ENCODE data around the gene PTPN9. TPM values are rescaled to one million over a fixed set of nuclear protein-coding genes. Genes with fewer than 3 reads are reported as not detected.
"Not testable (repeated sequence)": the region's sequence is repeated elsewhere in the genome, so short reads cannot be mapped to it uniquely, and the experiment has no call there.

Gene PTPN9
- total RNA-seq, 1 donor from 2014 or later = 20.5 TPM

GRCh38 chr15:75532413-75533250 is 46.5 kb downstream of the PTPN9 start:
- no peak for DNase-seq (ENCODE audit: low spot score)

- no peak for DNase-seq (ENCODE audit: low spot score)
Observed at GRCh38 chr15:75531041-75531450, 48.1 kb downstream of the PTPN9 start.

- no peak for DNase-seq (ENCODE audit: low spot score)
Observed at GRCh38 chr15:75530169-75530568, 48.9 kb downstream of the PTPN9 start.

GRCh38 chr15:75525756-75526155 is 53.4 kb downstream of the PTPN9 start:
- not testable (repeated sequence) for DNase-seq (ENCODE audit: low spot score)

DNA sequence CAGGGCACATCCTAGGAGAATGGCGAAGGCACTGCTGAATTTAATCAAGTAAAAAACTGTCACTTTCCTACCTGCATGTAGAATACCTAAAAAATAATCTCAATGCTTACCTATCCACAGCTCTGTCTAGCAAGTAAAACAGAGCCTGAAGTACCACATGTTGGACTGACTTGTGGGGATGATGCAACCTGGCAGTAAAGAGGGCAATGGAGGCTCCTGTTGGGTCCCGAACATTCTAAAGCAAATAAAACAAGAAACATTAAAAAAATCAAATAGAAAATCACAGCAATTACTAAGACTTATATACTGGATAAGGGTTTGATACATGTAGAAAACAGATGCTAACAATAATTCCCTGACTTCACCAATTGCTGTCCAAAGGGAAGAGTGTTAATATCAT is 56.1 kb downstream of the PTPN9 start:
- DNase-seq (ENCODE audit: low spot score) = no peak

GRCh38 chr15:75517233-75517632 is 61.9 kb downstream of the PTPN9 start:
- no peak for DNase-seq (ENCODE audit: low spot score)

DNA sequence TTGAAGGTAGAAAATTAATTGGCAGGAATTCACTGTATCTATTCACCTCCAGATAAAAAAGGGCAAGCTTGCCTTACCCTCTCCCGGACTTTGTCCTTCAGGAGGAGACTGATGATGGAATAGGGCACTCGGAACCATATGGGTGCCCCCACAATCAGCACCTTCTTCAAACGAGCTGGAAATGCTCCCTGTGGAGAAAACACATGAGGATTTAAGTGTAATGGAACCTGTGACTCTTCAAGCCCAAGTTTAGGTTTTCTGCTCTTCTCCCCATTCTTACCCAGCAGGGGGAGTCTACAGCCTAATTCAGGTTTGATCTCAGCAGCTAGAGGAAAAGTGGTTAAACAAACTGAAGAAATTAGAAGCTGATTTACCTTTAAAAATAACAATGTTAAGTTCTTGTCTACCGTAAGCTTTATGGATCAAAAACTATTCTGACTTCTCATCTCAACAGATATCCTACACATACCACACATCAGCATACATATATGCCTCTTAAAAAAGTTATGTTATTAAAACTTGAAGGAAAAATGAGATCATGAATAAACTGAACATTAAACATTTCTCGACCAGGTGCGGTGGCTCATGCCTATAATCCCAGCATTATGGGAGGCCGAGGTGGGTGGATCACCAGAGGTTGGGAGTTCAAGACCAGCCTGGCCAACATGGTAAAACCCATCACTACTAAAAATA is 70.1 kb downstream of the PTPN9 start:
- DNase-seq (ENCODE audit: low spot score) = no peak

DNA sequence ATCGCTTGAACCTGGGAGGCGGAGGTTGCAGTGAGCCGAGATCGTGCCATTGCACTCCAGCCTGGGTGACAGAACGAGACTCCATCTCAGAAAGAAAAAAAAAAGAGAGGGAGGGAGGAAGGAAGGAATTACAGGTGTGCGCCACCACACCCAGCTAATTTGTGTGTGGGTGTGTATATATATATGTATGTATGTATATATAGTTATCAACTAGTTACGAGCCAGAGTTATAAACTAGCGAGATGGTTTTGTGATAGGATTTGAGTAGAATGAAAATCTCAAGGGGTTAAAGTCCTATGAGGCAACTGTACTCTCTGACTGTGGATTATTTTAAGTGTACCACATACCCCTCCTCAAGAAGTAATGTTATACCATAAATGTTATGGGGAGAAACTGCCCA is 76.8 kb downstream of the PTPN9 start:
- no peak for DNase-seq (ENCODE audit: low spot score)

GRCh38 chr15:75493732-75494131 is 85.4 kb downstream of the PTPN9 start:
- no peak for DNase-seq (ENCODE audit: low spot score)

GRCh38 chr15:75483961-75484360 is 95.2 kb downstream of the PTPN9 start:
- DNase-seq (ENCODE audit: low spot score) = no peak

DNA sequence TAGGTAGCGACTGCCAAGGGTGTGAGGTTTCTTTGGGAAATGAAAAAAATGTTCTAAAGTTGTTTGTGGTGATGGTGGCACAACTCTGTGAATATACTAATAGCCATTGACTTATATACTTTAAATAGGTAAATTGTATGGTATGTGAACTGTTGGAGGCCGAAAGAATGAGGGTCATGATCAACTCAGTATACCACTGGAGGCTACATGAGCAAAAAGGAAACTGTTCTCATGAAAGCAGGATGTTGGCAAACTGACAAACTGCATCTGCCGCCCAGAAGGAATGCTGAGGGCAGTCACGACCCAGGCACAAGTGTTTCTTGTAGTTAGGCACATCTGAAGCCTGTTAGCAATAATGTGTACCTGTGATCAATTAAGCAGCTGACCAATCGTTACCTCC is 95.6 kb downstream of the PTPN9 start:
- DNase-seq (ENCODE audit: low spot score) = not testable (repeated sequence)

- DNase-seq (ENCODE audit: low spot score) = no peak
Observed at GRCh38 chr15:75483106-75483505, 96.0 kb downstream of the PTPN9 start.

DNA sequence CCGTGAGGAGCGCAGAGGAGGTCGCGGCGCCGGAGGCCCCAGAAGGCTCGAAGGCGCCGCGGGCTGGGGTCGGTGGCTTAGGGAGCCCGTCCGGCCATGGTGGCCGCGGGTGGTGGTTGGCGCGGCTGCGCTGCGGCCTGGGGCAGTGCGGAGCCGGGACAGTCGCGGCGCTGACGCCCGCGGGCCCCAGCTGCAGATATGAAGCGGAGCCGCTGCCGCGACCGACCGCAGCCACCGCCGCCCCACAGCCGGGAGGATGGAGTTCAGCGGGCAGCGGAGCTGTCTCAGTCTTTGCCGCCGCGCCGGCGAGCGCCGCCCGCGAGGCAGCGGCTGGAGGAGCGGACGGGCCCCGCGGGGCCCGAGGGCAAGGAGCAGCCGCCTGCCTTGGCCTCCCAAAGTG is 98.7 kb downstream of the PTPN9 start:
- not testable (repeated sequence) for DNase-seq (ENCODE audit: low spot score)

- no peak for DNase-seq (ENCODE audit: low spot score)
Observed at GRCh38 chr15:75479670-75480069, 99.4 kb downstream of the PTPN9 start.

DNA sequence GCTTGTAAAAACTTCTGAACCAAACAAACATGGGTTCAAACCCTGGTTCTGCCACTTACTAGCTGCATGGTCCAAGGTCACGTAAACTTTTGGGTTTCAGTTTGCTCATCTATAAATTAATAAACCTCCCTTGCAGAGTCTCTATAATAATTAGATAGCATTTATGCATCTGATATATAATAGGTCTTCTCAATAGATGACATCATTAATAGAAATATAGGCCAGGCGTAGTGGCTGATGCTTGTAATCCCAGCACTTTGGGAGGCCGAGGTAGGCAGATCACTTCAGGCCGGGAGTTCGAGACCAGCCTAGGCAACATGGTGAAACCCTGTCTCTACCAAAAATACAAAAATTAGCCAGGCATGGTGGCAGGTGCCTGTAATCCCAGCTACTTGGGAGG is 102.0 kb downstream of the PTPN9 start:
- DNase-seq (ENCODE audit: low spot score) = not testable (repeated sequence)

GRCh38 chr15:75468913-75469598 is 110.1 kb downstream of the PTPN9 start:
- no peak for DNase-seq (ENCODE audit: low spot score)

GRCh38 chr15:75460646-75461045 is 118.5 kb downstream of the PTPN9 start:
- no peak for DNase-seq (ENCODE audit: low spot score)

GRCh38 chr15:75459581-75459980 is 119.5 kb downstream of the PTPN9 start:
- DNase-seq (ENCODE audit: low spot score) = no peak

DNA sequence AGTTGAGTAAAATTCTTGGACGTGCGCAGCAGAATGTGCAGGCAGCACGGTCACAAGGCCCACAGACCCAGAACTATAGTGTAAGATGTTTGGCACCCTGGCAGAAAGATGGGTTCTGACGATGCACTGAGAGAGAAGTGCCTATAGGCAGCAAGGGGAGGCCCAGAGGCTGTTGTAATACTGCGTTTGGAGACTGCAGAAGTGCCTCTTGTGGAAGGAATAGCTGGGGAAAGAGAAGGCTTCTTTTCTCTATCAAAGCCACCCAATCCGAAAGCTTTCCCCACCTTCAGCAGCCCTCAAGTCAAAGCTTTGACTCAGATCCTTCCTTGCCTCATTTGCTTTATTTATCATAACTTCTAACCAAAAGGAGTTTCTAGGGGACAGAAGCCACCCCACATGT is 122.4 kb downstream of the PTPN9 start:
- no peak for DNase-seq (ENCODE audit: low spot score)

GRCh38 chr15:75455982-75456531 is 123.1 kb downstream of the PTPN9 start:
- DNase-seq (ENCODE audit: low spot score) = no peak

DNA sequence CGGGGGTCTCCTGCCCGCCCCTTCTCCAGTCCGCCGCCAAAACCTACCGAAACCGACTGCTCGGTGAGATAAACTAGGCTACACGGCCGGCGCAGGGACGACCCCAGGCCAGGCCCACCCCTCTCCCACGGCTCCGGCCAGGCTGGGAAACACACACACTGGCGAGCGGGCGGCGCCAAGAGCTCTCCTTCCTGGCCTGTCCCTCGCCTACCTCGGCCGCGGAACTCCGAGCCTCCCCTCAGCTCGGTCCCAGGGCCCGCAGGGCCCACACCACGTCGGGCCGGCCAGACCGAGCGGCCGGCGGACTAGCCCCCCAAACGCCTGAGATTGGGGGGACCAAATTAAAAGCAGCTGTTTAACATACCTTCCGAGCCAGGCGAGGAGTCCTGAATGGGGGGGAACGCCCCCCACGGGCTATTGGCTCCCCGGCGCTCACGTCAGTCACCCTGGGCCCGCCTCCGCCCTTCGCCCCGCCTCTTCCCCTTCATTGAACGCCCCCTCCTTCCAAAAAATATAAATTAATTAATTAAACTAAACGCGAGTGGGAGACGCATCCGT is 123.6 kb downstream of the PTPN9 start:
- peak; percentile 95 for DNase-seq (ENCODE audit: low spot score)
